Coronary artery (tissue), 2 donors: ENCODE data around the gene APEX1.

Source experiments
- DNase-seq: peaks from one replicate; pipeline ENCODE4 v3.0.0-alpha.2; 2017; ENCODE audit warnings: low spot score
- H3K27ac ChIP-seq, 2 donors: fragments of 200-600 bp; sonication (generic); one replicate each; pipeline ENCODE4 v1.5.1; 2016 to 2019
- H3K4me3 ChIP-seq: fragments of 200-600 bp; sonication (generic); 2 replicates; pipeline ENCODE4 v1.5.1; 2016; ENCODE audit warnings: mild to moderate bottlenecking, moderate library complexity
- TF ChIP-seq, protein P1 (sequence below): fragments of 200-600 bp; sonication (generic); IDR thresholded peaks from one replicate; pipeline ENCODE4 v1.5.1; 2019; ENCODE audit warnings: antibody characterized with exemption

Gene APEX1

DNA sequence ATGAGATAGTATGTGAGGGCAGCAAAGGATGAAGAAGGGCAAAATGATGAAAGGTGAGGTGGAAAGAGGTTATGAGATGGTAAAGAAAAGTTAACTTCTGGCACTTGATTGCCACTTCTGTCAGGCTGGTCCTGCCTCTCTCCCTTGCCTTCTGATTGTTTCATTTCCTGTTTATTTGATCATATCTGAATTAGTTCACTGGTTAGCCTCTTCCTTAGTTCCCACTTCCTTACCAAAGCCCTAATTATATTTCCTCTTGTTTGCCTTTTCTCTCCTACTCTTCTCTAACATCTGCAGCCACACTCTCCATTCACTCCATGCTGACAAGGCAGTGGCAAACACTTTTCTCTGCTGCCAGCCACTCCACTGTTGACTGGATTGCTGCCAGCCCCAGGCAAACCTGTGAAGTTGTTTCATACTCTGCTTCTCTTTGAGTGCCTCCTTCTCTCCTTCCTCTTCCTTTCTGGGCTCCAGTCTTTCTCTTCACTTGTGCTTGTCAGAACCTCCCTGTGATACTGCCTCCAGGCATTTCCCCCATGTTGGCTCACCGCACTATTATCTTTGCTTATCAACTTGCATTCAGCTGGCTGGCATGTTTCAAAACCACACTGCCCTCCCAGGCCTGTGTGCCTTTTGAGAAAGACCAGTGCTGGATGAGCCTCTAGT, 22.3 kb downstream of the APEX1 start:
- no peak overlapping the region for H3K4me3 ChIP-seq
- no peak for DNase-seq

DNA sequence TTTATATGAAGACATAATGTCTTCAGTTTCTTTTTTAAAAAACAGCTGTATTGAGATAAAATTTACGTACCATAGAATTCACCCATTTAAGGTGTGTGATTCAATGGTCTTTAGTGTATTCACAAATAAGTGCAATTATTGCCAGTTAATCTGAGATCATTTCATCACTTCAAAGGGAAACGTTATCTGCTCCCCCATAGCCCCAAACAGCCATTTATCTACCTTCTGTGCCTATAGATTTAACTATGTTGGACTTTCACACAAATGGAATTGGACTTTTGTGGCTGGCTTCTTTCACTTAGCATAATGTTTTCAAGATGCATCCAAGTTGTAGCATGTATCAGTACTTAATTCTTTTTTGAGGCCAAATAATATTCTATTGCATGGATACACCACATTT, 23.9 kb downstream of the APEX1 start:
- DNase-seq: no peak
- TF ChIP-seq, protein P1, sequence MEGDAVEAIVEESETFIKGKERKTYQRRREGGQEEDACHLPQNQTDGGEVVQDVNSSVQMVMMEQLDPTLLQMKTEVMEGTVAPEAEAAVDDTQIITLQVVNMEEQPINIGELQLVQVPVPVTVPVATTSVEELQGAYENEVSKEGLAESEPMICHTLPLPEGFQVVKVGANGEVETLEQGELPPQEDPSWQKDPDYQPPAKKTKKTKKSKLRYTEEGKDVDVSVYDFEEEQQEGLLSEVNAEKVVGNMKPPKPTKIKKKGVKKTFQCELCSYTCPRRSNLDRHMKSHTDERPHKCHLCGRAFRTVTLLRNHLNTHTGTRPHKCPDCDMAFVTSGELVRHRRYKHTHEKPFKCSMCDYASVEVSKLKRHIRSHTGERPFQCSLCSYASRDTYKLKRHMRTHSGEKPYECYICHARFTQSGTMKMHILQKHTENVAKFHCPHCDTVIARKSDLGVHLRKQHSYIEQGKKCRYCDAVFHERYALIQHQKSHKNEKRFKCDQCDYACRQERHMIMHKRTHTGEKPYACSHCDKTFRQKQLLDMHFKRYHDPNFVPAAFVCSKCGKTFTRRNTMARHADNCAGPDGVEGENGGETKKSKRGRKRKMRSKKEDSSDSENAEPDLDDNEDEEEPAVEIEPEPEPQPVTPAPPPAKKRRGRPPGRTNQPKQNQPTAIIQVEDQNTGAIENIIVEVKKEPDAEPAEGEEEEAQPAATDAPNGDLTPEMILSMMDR: no peak
- no peak overlapping the region for H3K27ac ChIP-seq
- H3K4me3 ChIP-seq: no peak overlapping the region

More for the DNA sequence above, 22.3 kb downstream of the APEX1 start:
- H3K27ac ChIP-seq: peak overlapping the region in 1 of 2 donors; percentile 31
- TF ChIP-seq, protein P1: no peak

DNA sequence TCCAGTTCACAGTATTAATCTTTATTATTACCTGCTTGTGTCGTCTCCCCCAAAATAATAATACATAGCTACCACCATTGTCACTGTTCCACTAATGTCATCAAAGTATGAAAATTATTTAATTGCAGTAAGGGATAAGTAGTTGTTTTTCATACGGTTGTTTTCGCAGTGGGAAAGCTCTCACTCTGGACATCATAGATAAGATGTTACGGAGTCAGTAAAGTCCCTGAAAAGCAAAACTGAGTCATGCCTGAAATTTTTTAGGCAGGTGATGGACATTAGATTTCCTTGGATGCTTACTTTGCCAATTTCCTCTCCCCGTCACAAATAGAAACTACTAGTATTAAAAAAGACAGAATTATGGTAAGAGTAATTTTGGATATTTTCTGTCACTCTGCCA, 27.4 kb downstream of the APEX1 start:
- H3K27ac ChIP-seq: no peak overlapping the region
- no peak for DNase-seq
- TF ChIP-seq, protein P1: no peak
- H3K4me3 ChIP-seq: no peak overlapping the region

DNA sequence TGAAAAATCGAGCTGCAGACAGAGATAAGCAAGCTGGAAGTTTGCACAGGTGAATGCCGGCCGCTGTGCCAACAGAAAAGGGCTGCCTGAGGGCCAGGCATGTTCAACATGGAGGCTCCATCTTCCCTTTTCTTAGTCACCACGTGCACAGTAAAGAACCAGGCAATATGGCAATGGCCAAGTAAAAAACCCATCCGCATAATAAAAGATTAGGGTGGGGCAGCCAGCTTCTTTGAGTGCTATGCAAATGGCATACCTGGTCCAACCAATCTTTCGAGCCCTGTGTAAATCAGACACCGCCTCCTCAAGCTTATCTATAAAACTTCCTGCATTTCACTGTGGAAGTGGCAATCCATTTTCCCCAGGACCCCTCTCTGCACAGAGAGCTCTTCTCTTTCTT, 30.9 kb downstream of the APEX1 start:
- Histone ChIP-seq H3K27ac (no peak overlapping the region), H3K4me3 (no peak overlapping the region)
- TF ChIP-seq, protein P1: no peak
- no peak for DNase-seq

DNA sequence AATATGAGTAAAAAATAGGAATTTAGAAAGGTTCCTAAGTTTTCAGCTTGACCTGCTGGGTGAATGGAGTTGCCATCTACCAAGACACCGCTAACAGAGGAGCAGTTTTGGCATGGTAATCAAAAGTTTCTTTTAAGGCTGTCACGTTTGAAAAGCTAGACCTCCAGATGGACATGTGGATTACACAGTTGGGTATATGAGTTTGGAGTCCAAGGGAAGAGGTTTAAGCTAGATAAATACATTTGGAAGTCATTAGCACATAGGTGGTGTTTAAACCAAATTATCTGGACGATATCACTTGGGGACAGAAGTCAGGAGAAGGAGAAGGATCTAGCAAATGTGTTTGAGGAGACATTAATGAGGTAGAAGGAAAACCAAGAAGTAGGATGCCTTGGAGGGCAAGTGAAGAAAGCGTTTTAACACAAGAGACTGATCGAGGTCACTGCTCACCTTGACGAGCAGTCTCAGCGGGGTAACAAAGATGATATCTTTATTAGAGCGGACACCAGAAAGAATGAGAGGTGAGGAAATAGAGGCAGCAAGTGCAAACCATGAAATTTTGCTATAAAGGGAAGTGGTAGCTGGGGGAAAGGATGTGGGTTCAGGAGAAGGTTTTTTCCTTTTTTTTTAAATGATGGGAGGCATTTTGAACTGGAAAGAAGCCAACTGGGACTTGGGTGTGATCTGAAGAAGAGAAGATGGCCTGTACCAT, 31.8 kb downstream of the APEX1 start:
- DNase-seq: no peak
- no peak overlapping the region for H3K27ac ChIP-seq
- TF ChIP-seq, protein P1: no peak
- no peak overlapping the region for H3K4me3 ChIP-seq

DNA sequence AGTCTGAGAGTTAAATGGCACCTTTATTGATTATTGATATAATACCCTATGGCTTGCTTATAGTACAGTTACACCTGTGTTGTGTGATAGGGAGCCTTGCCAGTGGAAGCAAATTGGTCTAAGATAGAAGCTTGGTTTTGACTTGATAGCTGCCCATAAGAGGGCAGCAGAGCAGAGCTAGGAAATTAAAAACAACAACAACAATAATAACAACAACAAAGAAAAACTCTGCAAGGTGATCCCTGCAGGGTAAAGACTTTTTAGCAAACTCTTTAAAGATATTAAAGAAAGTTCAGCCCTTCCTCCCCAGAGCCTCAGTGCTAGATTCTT, 32.3 kb downstream of the APEX1 start:
- no peak for DNase-seq
- Histone ChIP-seq H3K27ac (no peak overlapping the region), H3K4me3 (no peak overlapping the region)
- TF ChIP-seq, protein P1: no peak
